T-helper 17 cell (primary cell): ENCODE results near the gene CENPX. TPM values are rescaled to one million over a fixed set of nuclear protein-coding genes. Genes with fewer than 3 reads are reported as not detected.

Experiments
- ATAC-seq: fragments of 150-1000 bp; cut with Tn5 transposase; 2 replicates; pipeline ENCODE4 v1.10.0; 2021; ENCODE audit warnings: mild to moderate bottlenecking, moderate library complexity
- DNase-seq, 3 donors: peaks; one replicate each; pipeline versions ENCODE4 v3.0.0 to v3.0.0-alpha.2; 2020 to 2021
- H3K9me3 ChIP-seq: one replicate; pipeline ENCODE4 v1.7.0; 2013; ENCODE audit warnings: low read length, mild to moderate bottlenecking; ENCODE audit not compliant: control insufficient read depth, poor library complexity, severe bottlenecking
- H3K27ac Mint-ChIP-seq: one replicate; pipeline ENCODE4 v1.8.0; 2022; ENCODE audit warnings: mild to moderate bottlenecking, moderate library complexity, mixed read lengths
- H3K27me3 Mint-ChIP-seq: one replicate; pipeline ENCODE4 v1.8.0; 2022; ENCODE audit warnings: mixed read lengths
- H3K36me3 Mint-ChIP-seq: one replicate; pipeline ENCODE4 v1.8.0; 2022; ENCODE audit warnings: low read depth, mixed read lengths
- H3K4me1 Mint-ChIP-seq: one replicate; pipeline ENCODE4 v1.8.0; 2022; ENCODE audit warnings: mild to moderate bottlenecking, mixed read lengths
- H3K4me3 Mint-ChIP-seq: one replicate; pipeline ENCODE4 v1.8.0; 2022; ENCODE audit warnings: mild to moderate bottlenecking, moderate library complexity, mixed read lengths
- total RNA-seq, 4 donors: library from RNA in 2 of 4; stranded (reverse) in 2 of 4; gene quantifications; one replicate each; pipeline ENCODE4 v1.2.3 and lab custom pipeline; 2022 to 2026

CENPX gene
- total RNA-seq, 2 donors from 2014 or later, result 20.9 to 21.1 TPM

DNA sequence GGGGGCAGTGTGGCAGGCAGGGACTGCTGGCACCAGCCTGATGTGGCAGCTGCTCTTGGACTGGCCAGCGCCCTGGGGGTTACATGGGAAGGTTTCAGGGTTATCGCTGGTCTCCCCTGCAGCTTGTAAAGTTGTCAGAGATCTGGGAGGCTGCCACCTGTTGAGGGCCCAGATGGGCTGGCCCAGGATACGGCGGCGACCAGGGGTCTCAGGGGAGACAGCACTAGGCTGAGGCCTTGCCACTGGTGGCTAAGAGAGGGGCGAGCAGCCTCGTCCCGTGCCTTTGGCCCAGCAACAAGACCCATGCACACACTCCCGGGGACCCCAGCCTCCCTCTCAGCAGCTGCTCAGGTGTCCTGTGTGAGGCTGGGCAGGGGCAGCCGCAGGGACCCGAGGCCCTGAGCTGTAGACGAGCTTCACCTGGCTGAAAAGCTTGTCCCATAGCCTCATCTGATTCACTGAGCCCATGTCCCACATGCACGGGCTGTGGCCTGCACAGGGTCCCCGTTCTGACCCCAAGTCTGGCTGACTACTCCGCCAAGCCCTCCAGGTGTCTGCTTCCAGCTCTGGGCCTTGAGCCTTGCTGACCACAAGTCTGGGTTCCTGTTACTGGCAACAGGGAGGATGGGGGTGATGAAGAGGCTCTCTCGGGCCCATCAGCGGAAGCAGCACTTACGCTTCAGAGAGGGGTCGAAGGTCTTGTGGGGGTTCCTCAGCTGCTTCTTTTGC lies 36.8 kb upstream of the CENPX start:
- Mint-ChIP-seq H3K27me3 (no peaks in the 10 kb centered on the region), H3K4me3 (no peak overlapping the region), H3K4me1 (peaks cover 2% of the 10 kb centered on the region), H3K36me3 (peaks cover 2% of the 10 kb centered on the region), H3K27ac (no peak overlapping the region)
- DNase-seq, result peak in 1 of 3 donors; percentile 7
- ATAC-seq, result no peak
- H3K9me3 ChIP-seq, result no peaks in the 10 kb centered on the region

- DNase-seq (peak in 1 of 3 donors; percentile 4), ATAC-seq (no peak)
- H3K9me3 ChIP-seq, result no peaks in the 10 kb centered on the region
- Mint-ChIP-seq H3K4me1 (peaks cover 2% of the 10 kb centered on the region), H3K36me3 (peaks cover 2% of the 10 kb centered on the region), H3K4me3 (no peak overlapping the region), H3K27me3 (no peaks in the 10 kb centered on the region), H3K27ac (no peak overlapping the region)
These were observed 36.2 kb upstream of the CENPX start for GRCh38 chr17:82058855-82059249.

GRCh38 chr17:82058230-82058854 lies 35.7 kb upstream of the CENPX start:
- Mint-ChIP-seq H3K27me3 (no peaks in the 10 kb centered on the region), H3K36me3 (peaks cover 2% of the 10 kb centered on the region), H3K4me1 (peaks cover 2% of the 10 kb centered on the region), H3K4me3 (no peak overlapping the region), H3K27ac (no peak overlapping the region)
- ATAC-seq (no peak), DNase-seq (no peak)
- H3K9me3 ChIP-seq, result no peaks in the 10 kb centered on the region

GRCh38 chr17:82056729-82057621 lies 34.3 kb upstream of the CENPX start:
- H3K36me3 Mint-ChIP-seq, result peaks cover 2% of the 10 kb centered on the region
- peaks cover 2% of the 10 kb centered on the region for H3K4me1 Mint-ChIP-seq
- ATAC-seq (no peak), DNase-seq (peak in 1 of 3 donors; percentile 9)
- H3K27me3 Mint-ChIP-seq, result no peaks in the 10 kb centered on the region
- H3K27ac Mint-ChIP-seq, result no peak overlapping the region
- H3K4me3 Mint-ChIP-seq, result no peak overlapping the region
- H3K9me3 ChIP-seq, result no peaks in the 10 kb centered on the region

DNA sequence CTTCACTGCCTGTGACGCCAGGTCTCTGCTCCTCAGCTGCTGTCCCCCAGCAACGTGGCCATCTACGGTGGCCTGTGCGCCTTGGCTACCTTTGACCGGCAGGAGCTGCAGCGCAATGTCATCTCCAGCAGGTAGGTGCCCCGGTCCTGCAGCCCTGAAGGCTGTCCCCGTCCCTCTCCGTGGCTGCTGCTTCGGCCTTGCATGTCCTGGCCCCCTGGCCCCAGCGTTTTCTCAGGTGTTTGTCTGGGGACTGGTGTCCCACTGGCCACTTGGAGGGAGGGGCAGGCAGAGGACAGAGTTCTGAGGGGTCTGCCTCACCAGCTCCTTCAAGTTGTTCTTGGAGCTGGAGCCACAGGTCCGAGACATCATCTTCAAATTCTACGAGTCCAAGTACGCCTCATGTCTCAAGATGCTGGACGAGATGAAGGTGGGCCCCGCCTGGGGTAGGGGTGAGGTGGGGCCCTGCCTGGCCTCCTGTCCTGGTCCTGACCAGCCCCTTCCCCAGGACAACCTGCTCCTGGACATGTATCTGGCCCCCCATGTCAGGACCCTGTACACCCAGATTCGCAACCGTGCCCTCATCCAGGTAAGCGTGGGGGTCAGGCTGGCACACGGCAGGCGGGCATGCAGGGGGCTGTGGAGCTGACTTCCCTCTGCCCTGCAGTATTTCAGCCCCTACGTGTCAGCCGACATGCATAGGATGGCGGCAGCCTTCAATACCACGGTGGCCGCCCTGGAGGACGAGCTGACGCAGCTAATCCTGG lies 33.5 kb upstream of the CENPX start:
- no peak overlapping the region for H3K27ac Mint-ChIP-seq
- no peaks in the 10 kb centered on the region for H3K27me3 Mint-ChIP-seq

DNA sequence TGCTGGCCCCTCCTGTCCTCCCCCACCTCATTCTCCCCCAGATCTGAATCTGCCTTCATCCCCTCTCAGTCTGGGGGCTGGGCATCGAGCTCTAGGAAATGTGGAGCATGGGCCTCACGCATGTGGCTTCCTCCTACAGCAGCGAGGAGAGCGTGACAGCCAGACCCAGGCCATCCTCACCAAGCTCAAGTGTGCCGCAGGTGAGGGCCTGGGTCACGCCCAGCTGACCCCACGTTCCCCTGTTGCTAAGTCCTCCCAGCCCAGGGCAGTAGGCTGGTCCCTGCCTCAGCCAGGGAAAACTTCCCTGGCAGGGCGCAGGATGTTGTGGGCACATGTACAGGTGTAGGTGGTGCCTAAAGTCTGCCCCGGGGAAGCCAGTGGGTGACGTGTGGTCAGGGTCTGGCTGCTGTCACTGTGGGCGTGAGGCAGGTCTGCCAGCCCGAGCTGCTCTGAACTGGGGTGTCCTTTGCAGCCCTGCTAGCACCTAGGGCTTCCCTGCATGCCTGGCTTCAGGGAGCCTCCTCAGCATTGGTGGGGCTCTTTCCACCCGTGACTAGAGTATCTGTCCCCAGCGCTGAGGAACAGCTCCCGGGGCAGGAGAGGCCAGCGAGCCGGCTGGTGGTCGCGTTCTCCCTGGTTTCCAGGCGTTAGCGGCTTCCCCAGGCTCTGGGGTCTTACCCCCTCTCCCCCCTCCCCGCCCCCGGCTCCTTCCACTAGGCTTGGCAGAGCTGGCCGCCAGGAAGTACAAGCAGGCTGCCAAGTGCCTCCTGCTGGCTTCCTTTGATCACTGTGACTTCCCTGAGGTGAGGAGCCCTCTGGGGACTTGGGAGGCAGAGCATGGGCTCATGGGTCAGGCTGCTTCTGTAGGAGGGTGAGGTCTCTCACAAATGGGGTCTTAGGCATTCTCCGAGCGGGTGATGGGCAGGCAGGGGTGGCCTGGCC lies 32.6 kb upstream of the CENPX start:
- peaks cover 2% of the 10 kb centered on the region for H3K36me3 Mint-ChIP-seq
- ATAC-seq (no peak), DNase-seq (peak in 1 of 3 donors; percentile 8)

More for the DNA sequence above, 33.5 kb upstream of the CENPX start:
- Mint-ChIP-seq H3K4me3 (no peak overlapping the region), H3K4me1 (peaks cover 2% of the 10 kb centered on the region), H3K36me3 (peaks cover 2% of the 10 kb centered on the region)
- no peak for ATAC-seq
- H3K9me3 ChIP-seq, result no peaks in the 10 kb centered on the region
- DNase-seq, result peak in 1 of 3 donors; percentile 5

DNA sequence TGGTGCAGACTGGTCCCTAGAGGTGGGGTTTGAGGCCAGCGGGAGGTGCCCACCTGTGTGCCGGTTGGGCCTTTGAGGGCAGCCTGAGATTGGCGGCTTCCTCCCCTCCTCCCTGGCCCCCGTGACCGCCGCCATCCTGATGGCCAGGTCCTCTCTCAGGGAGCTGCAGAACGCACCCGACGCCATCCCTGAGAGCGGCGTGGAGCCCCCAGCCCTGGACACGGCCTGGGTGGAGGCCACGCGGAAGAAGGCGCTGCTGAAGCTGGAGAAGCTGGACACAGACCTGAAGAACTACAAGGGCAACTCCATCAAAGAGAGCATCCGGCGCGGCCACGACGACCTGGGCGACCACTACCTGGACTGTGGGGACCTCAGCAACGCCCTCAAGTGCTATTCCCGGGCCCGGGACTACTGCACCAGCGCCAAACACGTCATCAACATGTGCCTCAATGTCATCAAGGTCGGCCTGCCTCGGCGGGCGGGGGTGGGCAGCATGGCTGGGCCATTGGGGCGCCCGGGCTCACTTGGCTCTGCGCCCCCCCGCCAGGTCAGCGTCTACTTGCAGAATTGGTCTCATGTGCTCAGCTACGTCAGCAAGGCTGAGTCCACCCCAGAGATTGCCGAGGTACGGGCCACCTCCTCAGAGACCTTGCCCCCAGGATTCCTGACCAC lies 31.8 kb upstream of the CENPX start:
- peak in 1 of 3 donors; percentile 6 for DNase-seq
- Mint-ChIP-seq H3K27ac (no peak overlapping the region), H3K27me3 (no peaks in the 10 kb centered on the region), H3K4me3 (no peak overlapping the region), H3K36me3 (no peaks in the 10 kb centered on the region), H3K4me1 (peaks cover 5% of the 10 kb centered on the region)
- no peak for ATAC-seq
- H3K9me3 ChIP-seq, result no peaks in the 10 kb centered on the region

More for the DNA sequence above, 32.6 kb upstream of the CENPX start:
- H3K4me3 Mint-ChIP-seq, result peak overlapping the region; percentile 65
- no peaks in the 10 kb centered on the region for H3K27me3 Mint-ChIP-seq
- H3K27ac Mint-ChIP-seq, result no peak overlapping the region
- peaks cover 8% of the 10 kb centered on the region for H3K4me1 Mint-ChIP-seq
- no peaks in the 10 kb centered on the region for H3K9me3 ChIP-seq

GRCh38 chr17:82053556-82054263 lies 31.0 kb upstream of the CENPX start:
- H3K27me3 Mint-ChIP-seq, result no peaks in the 10 kb centered on the region
- ATAC-seq (no peak), DNase-seq (peak in 1 of 3 donors; percentile 7)

GRCh38 chr17:82053130-82053529 lies 30.5 kb upstream of the CENPX start:
- Mint-ChIP-seq H3K27me3 (no peaks in the 10 kb centered on the region), H3K4me3 (peak overlapping the region; percentile 81), H3K4me1 (peaks cover 5% of the 10 kb centered on the region), H3K27ac (no peak overlapping the region), H3K36me3 (no peaks in the 10 kb centered on the region)
- DNase-seq (peak in 1 of 3 donors; percentile 8), ATAC-seq (no peak)
- H3K9me3 ChIP-seq, result no peaks in the 10 kb centered on the region

More at GRCh38 chr17:82053556-82054263, 31.0 kb upstream of the CENPX start:
- Mint-ChIP-seq H3K27ac (no peak overlapping the region), H3K4me3 (no peak overlapping the region), H3K36me3 (no peaks in the 10 kb centered on the region), H3K4me1 (peaks cover 5% of the 10 kb centered on the region)
- H3K9me3 ChIP-seq, result no peaks in the 10 kb centered on the region

DNA sequence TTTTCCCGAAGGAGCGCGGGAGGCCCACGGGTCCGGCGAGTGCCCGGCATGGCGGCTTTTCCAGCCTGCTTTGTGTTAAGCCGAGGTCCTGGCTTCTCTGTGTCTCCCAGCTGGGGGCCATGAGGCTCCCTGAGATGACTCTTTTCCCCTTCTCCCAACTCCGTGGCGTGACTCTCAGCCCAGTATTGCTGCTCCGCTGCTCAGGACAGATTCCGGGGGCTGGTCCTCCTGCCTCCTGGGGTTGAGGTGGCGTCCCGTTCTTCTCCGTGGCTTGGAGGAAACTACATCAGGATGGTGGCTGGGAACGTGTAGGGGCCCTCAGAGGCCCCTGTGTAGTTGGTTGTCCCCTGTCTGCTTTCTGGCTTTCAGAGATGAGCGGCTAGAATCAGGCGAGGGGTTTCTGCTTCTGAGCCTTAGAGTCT lies 30.0 kb upstream of the CENPX start:
- peak in 1 of 3 donors; percentile 6 for DNase-seq
- Mint-ChIP-seq H3K27ac (no peak overlapping the region), H3K4me3 (peak overlapping the region; percentile 81), H3K27me3 (no peaks in the 10 kb centered on the region), H3K36me3 (peaks cover 1% of the 10 kb centered on the region), H3K4me1 (peaks cover 5% of the 10 kb centered on the region)
- ATAC-seq, result no peak
- H3K9me3 ChIP-seq, result no peaks in the 10 kb centered on the region
